HEK293 (cell line): ENCODE results near the gene MPC1L.

Experiments used
- CTCF ChIA-PET: fragments of 350-600 bp; formaldehyde crosslinking; extraction: SDS; loops from one replicate; lab custom pipeline; 2021; ENCODE audit warnings: antibody characterized with exemption; lab: Yijun Ruan, JAX
- POLR2A ChIA-PET: fragments of 300-600 bp; formaldehyde crosslinking; extraction: SDS; loops from one replicate; lab custom pipeline; 2020; ENCODE audit warnings: antibody characterized with exemption, inconsistent platforms; lab: Yijun Ruan, JAX
- H3K27ac ChIP-seq: fragments of 200-500 bp; sonication (Bioruptor generic); 2 replicates; pipeline ENCODE4 v1.5.1; 2014; ENCODE audit warnings: low read depth, low read length, control low read depth, inconsistent platforms; ENCODE audit errors: extremely low read depth
- H3K36me3 ChIP-seq, 2 experiments: fragments of 200-500 bp in 1 of 2; sonication (Bioruptor generic) in 1 of 2; 1 replicate in 1 of 2; 2 replicates in 1 of 2; pipeline ENCODE4 v1.5.1; 2014 to 2017; ENCODE audit warnings: inconsistent platforms in 2 of 2, low read length in 2 of 2; ENCODE audit not compliant: control insufficient read depth in 2 of 2, insufficient read depth in 1 of 2
- H3K4me1 ChIP-seq: fragments of 200-500 bp; sonication (Bioruptor generic); 2 replicates; pipeline ENCODE4 v1.5.1; 2014; ENCODE audit warnings: mild to moderate bottlenecking, low read length, inconsistent platforms; ENCODE audit not compliant: control insufficient read depth, insufficient read depth
- H3K4me3 ChIP-seq: 2 replicates; pipeline ENCODE4 v1.5.1; 2011; ENCODE audit warnings: low read depth, mild to moderate bottlenecking, control low read depth, low read length, moderate library complexity
- H3K9me3 ChIP-seq: fragments of 200-500 bp; sonication (Bioruptor generic); 2 replicates; pipeline ENCODE4 v1.5.1; 2014; ENCODE audit warnings: low read depth, low read length, inconsistent platforms; ENCODE audit not compliant: control insufficient read depth, insufficient read depth
- SP3 ChIP-seq: fragments of 450-650 bp; formaldehyde crosslinking; IDR thresholded peaks from 2 replicates; pipeline ENCODE4 v1.5.1; 2016; ENCODE audit warnings: missing biosample characterization, missing genetic modification characterization
- YY2 ChIP-seq: fragments of 450-650 bp; formaldehyde crosslinking; IDR thresholded peaks from 2 replicates; pipeline ENCODE4 v1.5.1; 2016; ENCODE audit warnings: missing biosample characterization, missing genetic modification characterization
- ZBTB10 ChIP-seq: fragments of 450-650 bp; formaldehyde crosslinking; IDR thresholded peaks from 2 replicates; pipeline ENCODE4 v1.5.1; 2016; ENCODE audit warnings: missing biosample characterization, missing genetic modification characterization
- ZIC2 ChIP-seq: fragments of 450-650 bp; formaldehyde crosslinking; IDR thresholded peaks from 2 replicates; pipeline ENCODE4 v1.5.1; 2016; ENCODE audit warnings: missing biosample characterization, missing genetic modification characterization
- ZNF112 ChIP-seq: fragments of 450-650 bp; formaldehyde crosslinking; IDR thresholded peaks from 2 replicates; pipeline ENCODE4 v1.5.0; 2017; ENCODE audit warnings: missing biosample characterization, missing genetic modification characterization
- ZNF133 ChIP-seq: fragments of 450-650 bp; formaldehyde crosslinking; IDR thresholded peaks from 2 replicates; pipeline ENCODE4 v1.5.1; 2016; ENCODE audit warnings: missing biosample characterization, missing genetic modification characterization
- ZNF140 ChIP-seq: fragments of 450-650 bp; formaldehyde crosslinking; IDR thresholded peaks from 2 replicates; pipeline ENCODE4 v1.5.1; 2016; ENCODE audit warnings: missing biosample characterization, missing genetic modification characterization
- ZNF146 ChIP-seq: fragments of 450-650 bp; formaldehyde crosslinking; IDR thresholded peaks from 2 replicates; pipeline ENCODE4 v1.5.1; 2016; ENCODE audit warnings: missing biosample characterization, missing genetic modification characterization
- ZNF433 ChIP-seq: fragments of 450-650 bp; formaldehyde crosslinking; IDR thresholded peaks from 2 replicates; pipeline ENCODE4 v1.5.1; 2016; ENCODE audit warnings: missing biosample characterization, missing genetic modification characterization, low read depth
- ZNF596 ChIP-seq: fragments of 450-650 bp; IDR thresholded peaks from 2 replicates; pipeline ENCODE4 v1.5.0; 2018; ENCODE audit warnings: missing biosample characterization, mild to moderate bottlenecking, missing genetic modification characterization, moderate library complexity
- ZNF654 ChIP-seq: fragments of 450-650 bp; formaldehyde crosslinking; IDR thresholded peaks from 2 replicates; pipeline ENCODE4 v1.5.1; 2016; ENCODE audit warnings: low read depth, missing biosample characterization, missing genetic modification characterization
- ZNF658 ChIP-seq: fragments of 450-650 bp; formaldehyde crosslinking; IDR thresholded peaks from 2 replicates; pipeline ENCODE4; 2016; ENCODE audit warnings: missing biosample characterization, missing genetic modification characterization
- ZNF660 ChIP-seq: fragments of 450-650 bp; IDR thresholded peaks from 2 replicates; pipeline ENCODE4 v1.5.1; 2018; ENCODE audit warnings: missing biosample characterization, mild to moderate bottlenecking, missing genetic modification characterization
- ZNF792 ChIP-seq: fragments of 450-650 bp; formaldehyde crosslinking; IDR thresholded peaks from 2 replicates; pipeline ENCODE4 v1.5.1; 2016; ENCODE audit warnings: missing biosample characterization, missing genetic modification characterization
- ZNF830 ChIP-seq: fragments of 450-650 bp; IDR thresholded peaks from 2 replicates; pipeline ENCODE4 v1.5.0; 2018; ENCODE audit warnings: missing biosample characterization, missing genetic modification characterization, low read depth, mild to moderate bottlenecking, moderate library complexity
- TF ChIP-seq, protein P1 (sequence below): fragments of 450-650 bp; formaldehyde crosslinking; IDR thresholded peaks from 2 replicates; pipeline ENCODE4 v1.5.1; 2016; ENCODE audit warnings: missing biosample characterization, missing genetic modification characterization
- TF ChIP-seq, protein P2 (sequence below): fragments of 450-650 bp; formaldehyde crosslinking; IDR thresholded peaks from 2 replicates; pipeline ENCODE4 v1.5.1; 2017; ENCODE audit warnings: missing biosample characterization, missing genetic modification characterization
- TF ChIP-seq, protein P3 (sequence below): fragments of 450-650 bp; formaldehyde crosslinking; IDR thresholded peaks from 2 replicates; pipeline ENCODE4 v1.5.0; 2017; ENCODE audit warnings: missing biosample characterization, missing genetic modification characterization, borderline replicate concordance

MPC1L gene

DNA sequence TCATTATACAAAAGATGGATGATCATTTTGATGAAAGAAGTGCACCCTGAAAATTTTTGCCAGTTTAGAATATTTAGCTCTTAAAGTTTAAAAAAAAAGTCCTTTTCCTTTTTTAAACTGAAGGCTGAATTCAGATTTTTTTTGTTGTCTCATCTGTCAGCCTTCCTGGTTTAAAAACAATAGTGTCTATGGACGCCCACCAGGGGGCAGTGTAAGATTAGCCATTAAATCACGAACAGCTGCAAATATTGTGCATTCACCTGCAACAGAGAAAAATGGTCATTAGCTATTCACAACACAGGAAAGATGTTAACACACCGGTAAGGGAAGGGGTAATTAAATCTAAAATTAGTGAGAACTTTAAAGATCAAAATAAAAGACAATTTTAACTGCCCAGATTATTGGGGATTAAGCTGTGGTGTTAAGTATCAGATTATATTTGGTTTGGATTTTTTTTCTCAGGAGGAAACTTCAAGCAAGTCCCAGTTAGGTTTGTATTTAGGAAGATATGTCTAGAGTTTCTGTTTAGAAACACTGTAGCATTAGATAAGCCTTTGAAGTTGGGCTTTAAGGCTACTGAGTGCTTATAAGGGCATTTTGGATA lies 28.5 kb downstream of the MPC1L start:
- peaks cover 35 to 45% of the 10 kb centered on the region in 2 experiments for H3K36me3 ChIP-seq
- CTCF ChIA-PET, result interaction anchor here (0.5 to 5.1 kb wide), 77 partner anchors 8 to 1302 kb away, joined by 3 to 76 read pairs (median 5); partner anchors contain the start of gene MED14
- POLR2A ChIA-PET, result interaction anchor here (1.0 kb wide), 1 partner anchor 142 kb away, joined by 5 read pairs; no protein-coding TSS in a partner anchor
- TF ChIP-seq, protein P1, sequence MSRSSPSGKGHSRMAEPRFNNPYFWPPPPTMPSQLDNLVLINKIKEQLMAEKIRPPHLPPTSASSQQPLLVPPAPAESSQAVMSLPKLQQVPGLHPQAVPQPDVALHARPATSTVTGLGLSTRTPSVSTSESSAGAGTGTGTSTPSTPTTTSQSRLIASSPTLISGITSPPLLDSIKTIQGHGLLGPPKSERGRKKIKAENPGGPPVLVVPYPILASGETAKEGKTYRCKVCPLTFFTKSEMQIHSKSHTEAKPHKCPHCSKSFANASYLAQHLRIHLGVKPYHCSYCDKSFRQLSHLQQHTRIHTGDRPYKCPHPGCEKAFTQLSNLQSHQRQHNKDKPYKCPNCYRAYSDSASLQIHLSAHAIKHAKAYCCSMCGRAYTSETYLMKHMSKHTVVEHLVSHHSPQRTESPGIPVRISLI, result 0 out of 2 replicates have a peak, but pooled peaks have one; percentile 52
- TF ChIP-seq ZNF660 (tag by site-specific recombination), result peak; percentile 59; the same call in 1 of the 2 replicates
- no peak for TF ChIP-seq ZNF112 (tag by site-specific recombination)
- TF ChIP-seq ZNF654 (tag by site-specific recombination), result peak; percentile 66
- TF ChIP-seq, all 188 proteins: peak for 3
- Histone ChIP-seq H3K9me3 (no peaks in the 10 kb centered on the region), H3K4me1 (peaks cover 4% of the 10 kb centered on the region; the same call in 1 of the 2 replicates), H3K27ac (no peak overlapping the region), H3K4me3 (no peak overlapping the region)

GRCh38 chrX:40652664-40653063 lies 29.4 kb downstream of the MPC1L start:
- POLR2A ChIA-PET, result interaction anchor here (1.2 to 1.5 kb wide), 2 partner anchors 83 to 462 kb away, joined by 3 read pairs; partner anchors contain the start of gene MED14
- H3K27ac ChIP-seq, result no peak overlapping the region
- H3K9me3 ChIP-seq, result no peaks in the 10 kb centered on the region
- no peak overlapping the region for H3K4me3 ChIP-seq
- no peak for TF ChIP-seq ZNF792 (tag by site-specific recombination)
- no peak for TF ChIP-seq ZNF146 (tag by site-specific recombination)
- no peak for TF ChIP-seq YY2 (tag by site-specific recombination)
- no peak for TF ChIP-seq ZNF433
- TF ChIP-seq, protein P2, sequence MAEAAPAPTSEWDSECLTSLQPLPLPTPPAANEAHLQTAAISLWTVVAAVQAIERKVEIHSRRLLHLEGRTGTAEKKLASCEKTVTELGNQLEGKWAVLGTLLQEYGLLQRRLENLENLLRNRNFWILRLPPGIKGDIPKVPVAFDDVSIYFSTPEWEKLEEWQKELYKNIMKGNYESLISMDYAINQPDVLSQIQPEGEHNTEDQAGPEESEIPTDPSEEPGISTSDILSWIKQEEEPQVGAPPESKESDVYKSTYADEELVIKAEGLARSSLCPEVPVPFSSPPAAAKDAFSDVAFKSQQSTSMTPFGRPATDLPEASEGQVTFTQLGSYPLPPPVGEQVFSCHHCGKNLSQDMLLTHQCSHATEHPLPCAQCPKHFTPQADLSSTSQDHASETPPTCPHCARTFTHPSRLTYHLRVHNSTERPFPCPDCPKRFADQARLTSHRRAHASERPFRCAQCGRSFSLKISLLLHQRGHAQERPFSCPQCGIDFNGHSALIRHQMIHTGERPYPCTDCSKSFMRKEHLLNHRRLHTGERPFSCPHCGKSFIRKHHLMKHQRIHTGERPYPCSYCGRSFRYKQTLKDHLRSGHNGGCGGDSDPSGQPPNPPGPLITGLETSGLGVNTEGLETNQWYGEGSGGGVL (tag by site-specific recombination), result no peak
- CTCF ChIA-PET, result interaction anchor here (0.6 to 5.1 kb wide), 21 partner anchors 8 to 515 kb away, joined by 3 to 76 read pairs (median 6); partner anchors contain the start of gene MED14
- H3K36me3 ChIP-seq, result peaks cover 44 to 52% of the 10 kb centered on the region in 2 experiments
- H3K4me1 ChIP-seq, result peaks cover 4% of the 10 kb centered on the region; the same call in 1 of the 2 replicates

DNA sequence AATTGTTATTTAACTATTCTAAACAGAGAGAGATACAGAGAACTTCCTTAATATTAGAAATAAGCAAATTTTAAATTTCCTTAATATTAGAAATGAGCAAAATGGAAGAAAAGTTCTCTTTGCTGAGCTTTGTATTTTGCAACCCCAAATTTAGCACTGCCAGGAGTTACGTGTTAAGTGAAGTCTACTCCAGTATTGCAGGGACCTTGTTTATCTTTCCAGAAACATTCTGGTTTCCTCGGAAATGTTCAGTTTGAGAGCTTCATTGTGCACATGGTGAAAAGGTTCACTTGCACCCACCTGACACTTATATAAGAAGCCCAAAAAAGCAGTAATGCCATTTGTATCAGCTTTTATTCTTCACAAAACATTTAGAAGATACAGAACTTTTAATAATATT lies 30.3 kb downstream of the MPC1L start:
- ChIA-PET POLR2A (interaction anchor here (1.2 to 1.5 kb wide), 2 partner anchors 82 to 461 kb away, joined by 3 read pairs; partner anchors contain the start of gene MED14), CTCF (interaction anchor here (0.7 to 5.1 kb wide), 11 partner anchors 11 to 600 kb away, joined by 3 to 76 read pairs (median 4); partner anchors contain the start of gene MED14)
- Histone ChIP-seq H3K4me1 (no peaks in the 10 kb centered on the region), H3K4me3 (no peak overlapping the region), H3K36me3 (peaks cover 46 to 59% of the 10 kb centered on the region in 2 experiments), H3K9me3 (no peaks in the 10 kb centered on the region), H3K27ac (no peak overlapping the region)
- TF ChIP-seq ZIC2 (tag by site-specific recombination) (no peak), ZNF596 (tag by site-specific recombination) (no peak), SP3 (no peak), ZNF658 (tag by site-specific recombination) (no peak), ZNF133 (tag by site-specific recombination) (no peak), ZNF140 (tag by site-specific recombination) (no peak), ZBTB10 (no peak), ZNF830 (tag by site-specific recombination) (no peak)
- TF ChIP-seq, protein P3, sequence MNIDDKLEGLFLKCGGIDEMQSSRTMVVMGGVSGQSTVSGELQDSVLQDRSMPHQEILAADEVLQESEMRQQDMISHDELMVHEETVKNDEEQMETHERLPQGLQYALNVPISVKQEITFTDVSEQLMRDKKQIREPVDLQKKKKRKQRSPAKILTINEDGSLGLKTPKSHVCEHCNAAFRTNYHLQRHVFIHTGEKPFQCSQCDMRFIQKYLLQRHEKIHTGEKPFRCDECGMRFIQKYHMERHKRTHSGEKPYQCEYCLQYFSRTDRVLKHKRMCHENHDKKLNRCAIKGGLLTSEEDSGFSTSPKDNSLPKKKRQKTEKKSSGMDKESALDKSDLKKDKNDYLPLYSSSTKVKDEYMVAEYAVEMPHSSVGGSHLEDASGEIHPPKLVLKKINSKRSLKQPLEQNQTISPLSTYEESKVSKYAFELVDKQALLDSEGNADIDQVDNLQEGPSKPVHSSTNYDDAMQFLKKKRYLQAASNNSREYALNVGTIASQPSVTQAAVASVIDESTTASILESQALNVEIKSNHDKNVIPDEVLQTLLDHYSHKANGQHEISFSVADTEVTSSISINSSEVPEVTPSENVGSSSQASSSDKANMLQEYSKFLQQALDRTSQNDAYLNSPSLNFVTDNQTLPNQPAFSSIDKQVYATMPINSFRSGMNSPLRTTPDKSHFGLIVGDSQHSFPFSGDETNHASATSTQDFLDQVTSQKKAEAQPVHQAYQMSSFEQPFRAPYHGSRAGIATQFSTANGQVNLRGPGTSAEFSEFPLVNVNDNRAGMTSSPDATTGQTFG (tag by site-specific recombination), result no peak
